GM19193 (cell line): ENCODE data around the gene SLC17A2.

Source experiments
- POLR2A ChIP-seq: IDR thresholded peaks from 4 replicates; pipeline ENCODE4 v1.6.1; 2011; ENCODE audit not compliant: insufficient read depth, insufficient read length; ENCODE audit errors: extremely low read depth

Gene SLC17A2

GRCh38 chr6:25930532-25931410, at the start of gene SLC17A2:
TSS of gene SLC17A2 (minus strand) at chr6:25930691. CDS start at chr6:25925796, 4,895 bp downstream.
- no peak for TF ChIP-seq POLR2A

- no peak for TF ChIP-seq POLR2A
These were observed 45.6 kb upstream of the SLC17A2 start for GRCh38 chr6:25975923-25976560.

GRCh38 chr6:25973923-25974555, 43.5 kb upstream of the SLC17A2 start:
- TF ChIP-seq POLR2A: no peak

- no peak for TF ChIP-seq POLR2A
These were observed 42.4 kb upstream of the SLC17A2 start for GRCh38 chr6:25972902-25973301.

GRCh38 chr6:25972128-25972527, 41.6 kb upstream of the SLC17A2 start:
- no peak for TF ChIP-seq POLR2A

- no peak for TF ChIP-seq POLR2A
These were observed 40.8 kb upstream of the SLC17A2 start for GRCh38 chr6:25971187-25971821.

GRCh38 chr6:25968769-25969168, 38.3 kb upstream of the SLC17A2 start:
- no peak for TF ChIP-seq POLR2A

- TF ChIP-seq POLR2A: no peak
These were observed 36.2 kb upstream of the SLC17A2 start for GRCh38 chr6:25966711-25967110.

- no peak for TF ChIP-seq POLR2A
These were observed 34.6 kb upstream of the SLC17A2 start for GRCh38 chr6:25965058-25965457.

- no peak for TF ChIP-seq POLR2A
These were observed 33.1 kb upstream of the SLC17A2 start for GRCh38 chr6:25963426-25964123.

GRCh38 chr6:25962149-25963127, 31.9 kb upstream of the SLC17A2 start, which contains the start of gene TRIM38:
TSS of gene TRIM38 (plus strand) at chr6:25962802. CDS start at chr6:25966523, 3,721 bp downstream.
- peak; percentile 83 for TF ChIP-seq POLR2A

GRCh38 chr6:25961619-25962148, 31.2 kb upstream of the SLC17A2 start:
- TF ChIP-seq POLR2A: no peak

GRCh38 chr6:25960734-25961133, 30.2 kb upstream of the SLC17A2 start:
- no peak for TF ChIP-seq POLR2A
